ENCODE data around the gene SCNN1A.

GRCh38 chr12:6336889-6337853 is 38.2 kb downstream of the SCNN1A start:
- no peak for TF ChIP-seq CTCF (IDR thresholded peaks at IDR 0.05)
- no peak for TF ChIP-seq EZH2 (IDR thresholded peaks at IDR 0.05; ENCODE audit: borderline replicate concordance, insufficient read depth, low read depth, low read length, poor library complexity, severe bottlenecking)

All from B cell (primary cell).